Measurements from ENCODE around the gene SLAMF6. TPM values are rescaled to one million over a fixed set of nuclear protein-coding genes. Genes with fewer than 3 reads are reported as not detected.
"Not testable (repeated sequence)": the region's sequence is repeated elsewhere in the genome, so short reads cannot be mapped to it uniquely, and the experiment has no call there.

The SLAMF6 gene
- total RNA-seq, 4 donors from 2014 or later, result 0.20 to 1.5 (median 0.46) TPM

DNA sequence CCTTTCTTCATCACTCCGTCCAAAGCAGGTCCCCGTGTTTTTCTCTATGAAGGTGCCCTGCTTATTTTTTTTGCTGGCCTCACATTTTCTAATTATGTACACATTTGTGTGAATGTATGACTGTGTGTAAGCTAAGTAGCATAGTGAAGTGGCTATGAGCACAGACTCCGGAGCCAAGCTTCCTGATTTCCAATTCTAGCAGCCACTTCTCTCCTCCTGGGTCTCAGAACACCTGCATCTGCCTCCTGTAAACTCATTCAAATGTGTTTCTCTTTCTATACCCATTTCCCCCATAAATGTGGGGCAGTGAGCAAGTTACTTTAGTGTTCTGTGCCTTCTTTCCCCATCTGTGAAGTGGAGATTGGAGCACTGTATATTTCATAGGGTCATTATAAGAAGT, 2.1 kb downstream of the SLAMF6 start:
- no peak for TF ChIP-seq POLR2A (IDR thresholded peaks at IDR 0.05)
- TF ChIP-seq, protein P1, sequence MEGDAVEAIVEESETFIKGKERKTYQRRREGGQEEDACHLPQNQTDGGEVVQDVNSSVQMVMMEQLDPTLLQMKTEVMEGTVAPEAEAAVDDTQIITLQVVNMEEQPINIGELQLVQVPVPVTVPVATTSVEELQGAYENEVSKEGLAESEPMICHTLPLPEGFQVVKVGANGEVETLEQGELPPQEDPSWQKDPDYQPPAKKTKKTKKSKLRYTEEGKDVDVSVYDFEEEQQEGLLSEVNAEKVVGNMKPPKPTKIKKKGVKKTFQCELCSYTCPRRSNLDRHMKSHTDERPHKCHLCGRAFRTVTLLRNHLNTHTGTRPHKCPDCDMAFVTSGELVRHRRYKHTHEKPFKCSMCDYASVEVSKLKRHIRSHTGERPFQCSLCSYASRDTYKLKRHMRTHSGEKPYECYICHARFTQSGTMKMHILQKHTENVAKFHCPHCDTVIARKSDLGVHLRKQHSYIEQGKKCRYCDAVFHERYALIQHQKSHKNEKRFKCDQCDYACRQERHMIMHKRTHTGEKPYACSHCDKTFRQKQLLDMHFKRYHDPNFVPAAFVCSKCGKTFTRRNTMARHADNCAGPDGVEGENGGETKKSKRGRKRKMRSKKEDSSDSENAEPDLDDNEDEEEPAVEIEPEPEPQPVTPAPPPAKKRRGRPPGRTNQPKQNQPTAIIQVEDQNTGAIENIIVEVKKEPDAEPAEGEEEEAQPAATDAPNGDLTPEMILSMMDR (IDR thresholded peaks at IDR 0.05), result no peak
- TF ChIP-seq EP300 (IDR thresholded peaks at IDR 0.05), result no peak
- H3K27ac ChIP-seq, result peak overlapping the region in 1 of 4 donors; percentile 30
- H3K4me3 ChIP-seq, result peak overlapping the region in 1 of 4 donors; percentile 12
- H3K4me1 ChIP-seq, result no peaks in the 10 kb centered on the region
- H3K36me3 ChIP-seq, result no peaks in the 10 kb centered on the region
- WGBS, 2 donors, result 50 to 52% methylated on average over 3 of the region's 3 CpGs
- H3K27me3 ChIP-seq, result no peaks in the 10 kb centered on the region
- peaks cover 0 to 15% (median 0%) of the 10 kb centered on the region in 4 donors for H3K9me3 ChIP-seq
- DNase-seq (ENCODE audit: low spot score in 2 of 2), result no peak

DNA sequence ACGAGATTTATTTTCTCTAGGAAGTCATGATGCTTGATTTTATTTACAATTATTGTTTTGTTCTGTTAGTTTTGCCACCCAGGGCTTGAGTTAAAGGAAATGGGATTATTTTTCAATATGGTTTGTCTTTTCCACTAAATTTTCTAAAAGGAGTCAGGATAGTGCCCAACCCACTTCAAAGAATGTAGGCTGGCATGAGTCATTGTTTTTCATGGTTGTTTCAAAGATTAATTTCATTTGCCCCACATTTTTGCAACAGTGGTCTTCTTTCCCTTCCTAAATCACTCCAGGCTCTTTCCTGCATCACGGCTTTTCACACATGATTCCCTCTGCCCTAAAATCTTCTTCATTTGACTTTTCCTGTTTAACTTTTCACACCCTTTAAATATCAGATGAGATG, 2.5 kb downstream of the SLAMF6 start:
- Histone ChIP-seq H3K36me3 (no peaks in the 10 kb centered on the region), H3K4me3 (peak overlapping the region in 1 of 4 donors; percentile 12), H3K4me1 (no peaks in the 10 kb centered on the region)

DNA sequence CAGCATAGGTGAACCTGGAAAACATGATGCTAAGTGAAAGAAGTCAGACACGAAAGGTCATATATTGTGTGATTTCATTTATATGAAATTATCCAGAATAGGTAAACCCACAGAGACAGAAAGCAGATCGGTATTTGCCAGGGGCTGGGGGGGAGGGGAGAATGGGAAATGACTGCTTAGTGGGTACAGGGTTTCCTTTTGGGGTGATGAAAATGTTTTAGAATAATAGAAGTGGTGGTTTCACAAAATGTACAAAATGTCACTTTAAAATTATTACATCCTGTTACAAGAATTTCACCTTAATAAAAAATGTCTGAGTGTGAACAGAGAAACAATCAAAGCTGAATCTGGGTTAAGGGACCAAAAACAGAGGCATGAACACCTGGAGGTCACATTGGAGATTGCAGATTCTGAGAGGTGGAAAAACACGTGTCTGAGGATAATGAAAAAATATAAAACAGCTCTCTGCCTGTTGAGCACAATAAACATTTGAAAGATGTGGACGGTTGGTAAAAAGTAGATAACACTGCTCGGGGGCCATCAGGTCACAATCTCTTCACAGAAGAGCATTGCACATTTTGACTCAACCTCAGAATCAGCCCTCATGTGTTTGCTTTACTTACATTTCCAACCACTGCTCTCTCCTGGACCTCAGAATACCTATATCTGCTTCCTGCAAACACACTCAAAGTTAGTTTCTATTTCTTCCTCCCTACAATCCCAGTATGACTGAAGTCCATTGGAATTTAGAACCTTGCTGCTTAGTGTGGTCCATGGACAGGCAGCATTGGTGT, 3.2 kb downstream of the SLAMF6 start:
- TF ChIP-seq, protein P1 (IDR thresholded peaks at IDR 0.05), result no peak
- TF ChIP-seq POLR2A (IDR thresholded peaks at IDR 0.05) (no peak), EP300 (IDR thresholded peaks at IDR 0.05) (no peak)
- no peak for DNase-seq (ENCODE audit: low spot score in 2 of 2)
- WGBS, 2 donors, result 47 to 49% methylated on average over 5 of the region's 5 CpGs
- Histone ChIP-seq H3K4me1 (no peaks in the 10 kb centered on the region), H3K36me3 (no peaks in the 10 kb centered on the region), H3K27ac (peak overlapping the region in 1 of 4 donors; percentile 35), H3K4me3 (peak overlapping the region in 1 of 4 donors; percentile 5), H3K9me3 (peaks cover 0 to 9% (median 0%) of the 10 kb centered on the region in 4 donors), H3K27me3 (no peaks in the 10 kb centered on the region)

More for the DNA sequence above, 2.5 kb downstream of the SLAMF6 start:
- 33 to 34% methylated on average over 2 of the region's 2 CpGs for WGBS, 2 donors
- DNase-seq (ENCODE audit: low spot score in 2 of 2), result no peak
- no peak for TF ChIP-seq POLR2A (IDR thresholded peaks at IDR 0.05)
- TF ChIP-seq, protein P1 (IDR thresholded peaks at IDR 0.05), result no peak
- TF ChIP-seq EP300 (IDR thresholded peaks at IDR 0.05), result no peak
- Histone ChIP-seq H3K27ac (peak overlapping the region in 1 of 4 donors; percentile 35), H3K9me3 (peaks cover 0 to 15% (median 0%) of the 10 kb centered on the region in 4 donors), H3K27me3 (no peaks in the 10 kb centered on the region)

DNA sequence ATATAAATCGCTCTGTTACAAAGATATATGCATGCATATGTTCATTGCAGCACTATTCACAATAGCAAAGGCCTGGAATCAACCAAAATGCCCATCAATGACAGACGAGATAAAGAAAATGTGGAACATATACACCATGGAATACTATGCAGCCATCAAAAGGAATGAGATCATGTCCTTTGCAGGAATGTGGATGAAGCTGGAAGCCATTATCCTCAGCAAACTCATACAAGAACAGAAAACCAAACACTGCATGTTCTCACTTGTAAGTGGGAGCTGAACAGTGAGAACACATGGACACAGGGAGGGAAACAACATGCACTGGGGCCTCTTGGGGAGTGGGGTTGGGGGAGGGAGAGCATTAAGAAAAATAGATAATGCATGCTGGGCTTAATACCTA, 5.5 kb downstream of the SLAMF6 start:
- 46 to 63% methylated on average over 2 of the region's 2 CpGs for WGBS, 2 donors

DNA sequence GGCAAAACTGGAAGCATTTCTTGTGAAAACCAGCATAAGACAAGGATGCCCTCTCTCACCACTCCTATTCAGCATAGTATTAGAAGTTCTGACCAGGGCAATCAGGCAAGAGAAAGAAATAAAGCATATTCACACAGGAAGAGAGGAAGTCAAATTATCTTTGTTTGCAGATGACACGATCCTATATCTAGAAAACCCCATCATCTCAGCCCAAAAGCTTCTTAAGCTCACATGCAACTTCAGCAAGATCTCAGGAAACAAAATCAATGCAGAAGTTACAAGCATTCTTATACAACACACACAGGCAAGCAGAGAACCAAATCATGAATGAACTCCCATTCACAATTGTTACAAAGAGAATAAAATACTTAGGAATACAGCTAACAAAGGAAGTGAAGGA, 7.1 kb downstream of the SLAMF6 start:
- 24 to 47% methylated on average over 1 of the region's 1 CpG for WGBS, 2 donors
- not testable (repeated sequence) for H3K27ac ChIP-seq

More for the DNA sequence above, 5.5 kb downstream of the SLAMF6 start:
- H3K27ac ChIP-seq; H3K36me3 ChIP-seq; H3K27me3 ChIP-seq; H3K4me3 ChIP-seq; H3K4me1 ChIP-seq; DNase-seq (ENCODE audit: low spot score in 2 of 2): not testable (repeated sequence)
- peaks cover 0 to 13% (median 0%) of the 10 kb centered on the region in 4 donors for H3K9me3 ChIP-seq

DNA sequence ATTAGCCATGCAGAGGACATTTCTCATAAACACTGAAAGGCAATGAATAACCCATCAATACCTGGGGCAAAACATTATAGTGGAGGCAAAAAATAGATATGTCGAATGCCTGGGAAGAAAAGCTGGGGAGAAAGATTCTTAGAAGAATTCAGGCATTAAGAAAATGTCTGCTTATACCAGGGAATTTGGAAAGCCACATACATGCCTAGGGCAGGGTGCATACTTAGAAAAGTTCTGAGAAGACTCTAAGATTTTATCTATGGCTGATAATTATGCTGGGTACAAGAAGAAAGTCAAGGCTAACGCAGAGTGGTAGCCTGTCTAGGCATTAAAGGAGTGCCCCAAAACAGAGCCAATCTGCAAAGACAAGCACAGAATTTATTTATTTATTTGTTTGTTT, 18.4 kb downstream of the SLAMF6 start:
- WGBS, 2 donors, result 93 to 94% methylated on average over 2 of the region's 2 CpGs
- no peaks in the 10 kb centered on the region for H3K27me3 ChIP-seq
- no peaks in the 10 kb centered on the region for H3K4me1 ChIP-seq
- no peak for DNase-seq (ENCODE audit: low spot score in 2 of 2)
- no peaks in the 10 kb centered on the region for H3K36me3 ChIP-seq
- H3K4me3 ChIP-seq, result no peak overlapping the region
- H3K9me3 ChIP-seq, result peaks cover 0 to 45% (median 5%) of the 10 kb centered on the region in 4 donors
- H3K27ac ChIP-seq, result no peak overlapping the region
- TF ChIP-seq, protein P1 (IDR thresholded peaks at IDR 0.05), result no peak
- TF ChIP-seq POLR2A (IDR thresholded peaks at IDR 0.05), result no peak
- no peak for TF ChIP-seq EP300 (IDR thresholded peaks at IDR 0.05)

More for the DNA sequence above, 7.1 kb downstream of the SLAMF6 start:
- H3K27me3 ChIP-seq; H3K4me1 ChIP-seq; H3K4me3 ChIP-seq; DNase-seq (ENCODE audit: low spot score in 2 of 2); H3K36me3 ChIP-seq: not testable (repeated sequence)
- peaks cover 0 to 14% (median 0%) of the 10 kb centered on the region in 4 donors for H3K9me3 ChIP-seq
